Stimulated activated naive B cell treated with anti-CD40 and anti-IgM and Interleukin-4, amounts not matched to agents 10 μg/mL and 1 μg/mL and 100 μg/mL, for 72 hours (primary cell): ENCODE measurements around the gene UGCG.
"Not testable (repeated sequence)": the region's sequence is repeated elsewhere in the genome, so short reads cannot be mapped to it uniquely, and the experiment has no call there.

Source experiments
- ATAC-seq, 2 donors: fragments of 150-1000 bp; cut with Tn5 transposase; replicated peaks; 2 replicates each; pipeline ENCODE4 v1.10.0; 2021; ENCODE audit warnings: moderate library complexity in 1 of 2
- DNase-seq: peaks from one replicate; pipeline ENCODE4 v3.0.0; 2021
- H3K27ac Mint-ChIP-seq: one replicate; pipeline ENCODE4 v1.8.0; 2022; ENCODE audit warnings: mild to moderate bottlenecking, mixed read lengths
- H3K27me3 Mint-ChIP-seq, 2 donors: one replicate each; pipeline ENCODE4 v1.8.0; 2022; ENCODE audit warnings: mixed read lengths in 2 of 2
- H3K36me3 Mint-ChIP-seq, 2 donors: one replicate each; pipeline ENCODE4 v1.8.0; 2022; ENCODE audit warnings: mixed read lengths in 2 of 2, mild to moderate bottlenecking in 1 of 2
- H3K4me1 Mint-ChIP-seq, 2 donors: one replicate each; pipeline ENCODE4 v1.8.0; 2022; ENCODE audit warnings: mixed read lengths in 2 of 2, mild to moderate bottlenecking in 1 of 2
- H3K4me3 Mint-ChIP-seq, 2 donors: one replicate each; pipeline ENCODE4 v1.8.0; 2022; ENCODE audit warnings: mild to moderate bottlenecking in 2 of 2, mixed read lengths in 2 of 2, moderate library complexity in 1 of 2
- H3K9me3 Mint-ChIP-seq, 2 donors: one replicate each; pipeline ENCODE4 v1.8.0; 2022; ENCODE audit warnings: mixed read lengths in 2 of 2, mild to moderate bottlenecking in 1 of 2

Gene UGCG

DNA sequence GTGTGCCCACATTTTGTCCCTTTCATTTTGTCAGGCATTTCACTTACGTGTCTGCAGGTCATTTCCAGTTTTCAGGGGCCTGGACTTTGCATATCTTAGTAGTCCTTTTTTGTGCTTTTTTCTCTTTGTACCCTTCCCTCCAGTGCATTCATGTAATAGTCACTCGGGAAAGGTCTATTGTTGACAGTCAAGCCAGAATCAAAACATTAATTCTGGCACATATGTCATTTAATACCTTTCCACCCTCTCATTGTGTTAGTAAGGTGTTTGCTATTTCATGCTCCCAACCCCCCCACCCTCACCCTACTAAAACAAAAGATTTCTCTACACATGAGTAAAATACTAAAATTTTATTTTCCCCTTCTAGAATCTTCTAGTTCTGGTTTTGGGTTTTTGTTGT is 42.7 kb downstream of the UGCG start:
- H3K36me3 Mint-ChIP-seq = peaks cover 35 to 40% of the 10 kb centered on the region in 2 donors

GRCh38 chr9:111940697-111941096 is 44.1 kb downstream of the UGCG start:
- DNase-seq (no peak), ATAC-seq (no peak)
- Mint-ChIP-seq H3K36me3 (peaks cover 26 to 30% of the 10 kb centered on the region in 2 donors), H3K27ac (peak overlapping the region; percentile 60), H3K27me3 (no peaks in the 10 kb centered on the region), H3K9me3 (peaks cover 0 to 14% of the 10 kb centered on the region in 2 donors), H3K4me1 (peaks cover 45 to 71% of the 10 kb centered on the region in 2 donors), H3K4me3 (no peak overlapping the region)

More for the DNA sequence above, 42.7 kb downstream of the UGCG start:
- DNase-seq (no peak), ATAC-seq (no peak)
- no peaks in the 10 kb centered on the region for H3K27me3 Mint-ChIP-seq
- peak overlapping the region in 1 of 2 donors; percentile 25 for H3K4me3 Mint-ChIP-seq
- H3K27ac Mint-ChIP-seq = peak overlapping the region; percentile 90
- H3K4me1 Mint-ChIP-seq = peaks cover 43 to 61% of the 10 kb centered on the region in 2 donors
- peaks cover 0 to 14% of the 10 kb centered on the region in 2 donors for H3K9me3 Mint-ChIP-seq

DNA sequence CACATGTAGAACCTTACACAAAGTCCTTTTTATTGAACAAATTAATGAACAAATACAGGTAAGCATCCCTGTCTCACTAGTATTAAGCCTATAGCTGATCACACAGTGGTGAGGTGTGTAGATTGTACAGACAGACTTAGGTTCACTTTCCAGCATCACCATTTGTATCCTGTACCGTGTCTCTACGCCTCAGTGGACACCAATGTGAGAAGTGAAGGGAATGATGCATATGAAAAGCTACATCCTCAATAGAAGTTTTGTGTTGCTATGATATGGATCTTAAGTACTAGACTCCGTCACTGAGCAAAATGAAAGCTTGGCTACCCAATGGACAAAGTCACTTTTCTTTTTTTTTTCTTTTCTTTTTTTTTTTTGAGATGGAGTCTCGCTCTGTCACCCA is 46.6 kb downstream of the UGCG start:
- H3K36me3 Mint-ChIP-seq = peaks cover 9% of the 10 kb centered on the region in 2 donors
- H3K4me1 Mint-ChIP-seq = peaks cover 38 to 66% of the 10 kb centered on the region in 2 donors
- peak in 1 of 2 donors; percentile 26 for ATAC-seq
- peak overlapping the region; percentile 38 for H3K27ac Mint-ChIP-seq
- no peaks in the 10 kb centered on the region for H3K27me3 Mint-ChIP-seq
- no peak for DNase-seq
- no peak overlapping the region for H3K4me3 Mint-ChIP-seq
- peaks cover 0 to 5% of the 10 kb centered on the region in 2 donors for H3K9me3 Mint-ChIP-seq

- H3K4me3 Mint-ChIP-seq = no peak overlapping the region
- ATAC-seq (no peak), DNase-seq (no peak)
- H3K27me3 Mint-ChIP-seq = no peaks in the 10 kb centered on the region
- H3K4me1 Mint-ChIP-seq = peaks cover 37 to 65% of the 10 kb centered on the region in 2 donors
- peaks cover 5 to 6% of the 10 kb centered on the region in 2 donors for H3K36me3 Mint-ChIP-seq
- peaks cover 0 to 2% of the 10 kb centered on the region in 2 donors for H3K9me3 Mint-ChIP-seq
- H3K27ac Mint-ChIP-seq = no peak overlapping the region
Observed at GRCh38 chr9:111943746-111944145, 47.1 kb downstream of the UGCG start.

DNA sequence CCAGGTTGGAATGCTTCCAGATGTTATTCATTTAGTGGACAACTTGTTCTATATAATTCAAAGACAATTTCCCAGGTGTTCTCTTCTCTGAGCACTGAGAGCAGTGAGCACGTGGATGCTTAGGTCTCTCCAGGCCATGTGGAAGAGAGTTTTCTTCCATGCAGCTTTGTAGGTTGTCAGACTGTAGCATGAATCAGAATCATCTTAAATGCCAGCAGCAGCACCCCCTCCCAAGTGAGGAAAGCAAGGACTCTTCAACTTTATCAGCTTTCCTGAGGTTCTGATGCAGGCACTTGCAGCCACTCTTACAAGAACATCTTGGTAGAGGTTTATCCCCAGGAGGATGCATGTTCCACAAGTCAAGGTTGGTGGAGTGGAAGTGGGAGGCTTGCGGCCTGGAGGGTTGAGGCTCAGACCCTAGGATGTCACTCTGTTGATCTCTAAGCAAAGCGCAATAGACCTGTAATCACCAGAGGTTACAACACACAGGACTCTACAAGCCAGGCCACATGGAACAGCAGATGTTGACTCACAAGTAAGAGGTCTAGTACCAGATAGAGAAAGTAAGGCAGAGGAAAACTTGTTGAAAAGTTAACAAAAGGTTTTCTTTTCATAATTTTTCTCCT is 47.7 kb downstream of the UGCG start:
- ATAC-seq (peak; percentile 41 to 61), DNase-seq (no peak)
- Mint-ChIP-seq H3K9me3 (no peaks in the 10 kb centered on the region), H3K27ac (peak overlapping the region; percentile 39), H3K36me3 (peaks cover under 1% of the 10 kb centered on the region in 2 donors), H3K27me3 (no peaks in the 10 kb centered on the region), H3K4me1 (peaks cover 35 to 65% of the 10 kb centered on the region in 2 donors), H3K4me3 (peak overlapping the region; percentile 5 to 29)

GRCh38 chr9:111945216-111945615 is 48.6 kb downstream of the UGCG start:
- Mint-ChIP-seq H3K9me3 (no peaks in the 10 kb centered on the region), H3K4me3 (peak overlapping the region; percentile 33 to 62), H3K4me1 (peaks cover 35 to 65% of the 10 kb centered on the region in 2 donors), H3K27me3 (no peaks in the 10 kb centered on the region), H3K36me3 (no peaks in the 10 kb centered on the region), H3K27ac (peak overlapping the region; percentile 56)
- peak; percentile 52 for DNase-seq
- ATAC-seq = peak; percentile 87 to 88

GRCh38 chr9:111948109-111948508 is 51.5 kb downstream of the UGCG start:
- H3K4me3 Mint-ChIP-seq, DNase-seq, H3K27me3 Mint-ChIP-seq, H3K36me3 Mint-ChIP-seq, H3K9me3 Mint-ChIP-seq, H3K27ac Mint-ChIP-seq, ATAC-seq: not testable (repeated sequence)
- peaks cover 28 to 63% of the 10 kb centered on the region in 2 donors for H3K4me1 Mint-ChIP-seq

DNA sequence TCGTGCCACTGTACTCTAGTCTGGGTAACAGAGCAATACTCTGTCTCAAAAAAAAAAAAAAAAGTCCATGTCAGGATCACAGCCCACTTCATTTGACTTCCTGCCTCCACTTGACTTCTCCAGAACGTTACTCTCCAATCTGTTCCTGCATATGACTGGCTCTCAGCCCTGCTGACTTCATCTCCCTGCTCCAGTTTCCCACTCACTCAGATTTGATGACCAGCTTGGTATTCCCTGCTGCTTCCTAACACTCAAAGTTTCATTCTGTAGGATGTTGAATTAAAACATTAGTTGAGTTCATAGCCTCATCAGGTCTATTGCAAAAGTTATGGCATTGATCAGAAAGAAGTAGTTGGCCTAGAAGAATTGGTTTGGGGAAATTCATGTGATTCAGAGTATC is 52.3 kb downstream of the UGCG start:
- Mint-ChIP-seq H3K4me3 (no peak overlapping the region), H3K27me3 (no peaks in the 10 kb centered on the region), H3K36me3 (no peaks in the 10 kb centered on the region), H3K4me1 (peaks cover 29 to 59% of the 10 kb centered on the region in 2 donors), H3K9me3 (no peaks in the 10 kb centered on the region), H3K27ac (no peak overlapping the region)
- DNase-seq (no peak), ATAC-seq (no peak)

DNA sequence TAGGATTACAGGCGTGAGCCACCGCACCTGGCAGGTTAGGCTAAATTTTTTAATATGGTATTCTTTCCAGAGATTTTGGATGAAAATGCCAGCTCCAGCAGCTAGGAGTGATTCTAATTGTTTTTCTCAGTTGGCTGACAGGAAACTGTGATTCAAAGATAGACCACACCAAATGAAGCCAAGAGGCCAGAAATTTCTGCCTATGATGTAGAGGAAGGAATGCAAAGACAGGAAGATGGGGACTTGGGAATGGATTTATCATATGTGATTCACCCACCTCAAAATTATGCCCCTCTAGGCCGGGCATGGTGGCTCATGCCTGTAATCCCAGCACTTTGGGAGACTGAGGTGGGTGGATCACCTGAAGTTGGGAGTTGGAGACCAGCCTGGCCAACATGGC is 53.3 kb downstream of the UGCG start:
- ATAC-seq (no peak), DNase-seq (no peak)
- H3K36me3 Mint-ChIP-seq = no peaks in the 10 kb centered on the region
- no peak overlapping the region for H3K27ac Mint-ChIP-seq
- no peaks in the 10 kb centered on the region for H3K27me3 Mint-ChIP-seq
- H3K4me1 Mint-ChIP-seq = peaks cover 23 to 50% of the 10 kb centered on the region in 2 donors
- H3K4me3 Mint-ChIP-seq = no peak overlapping the region
- no peaks in the 10 kb centered on the region for H3K9me3 Mint-ChIP-seq

GRCh38 chr9:111952559-111952958 is 55.9 kb downstream of the UGCG start:
- no peak overlapping the region for H3K4me3 Mint-ChIP-seq
- no peak overlapping the region for H3K27ac Mint-ChIP-seq

GRCh38 chr9:111953444-111953843 is 56.8 kb downstream of the UGCG start:
- DNase-seq (no peak), ATAC-seq (no peak)
- Mint-ChIP-seq H3K27ac (no peak overlapping the region), H3K4me3 (no peak overlapping the region), H3K9me3 (no peaks in the 10 kb centered on the region), H3K36me3 (no peaks in the 10 kb centered on the region), H3K4me1 (peaks cover 33 to 55% of the 10 kb centered on the region in 2 donors), H3K27me3 (no peaks in the 10 kb centered on the region)

More at GRCh38 chr9:111952559-111952958, 55.9 kb downstream of the UGCG start:
- no peaks in the 10 kb centered on the region for H3K9me3 Mint-ChIP-seq
- ATAC-seq (no peak), DNase-seq (no peak)
- peaks cover 32 to 55% of the 10 kb centered on the region in 2 donors for H3K4me1 Mint-ChIP-seq
- no peaks in the 10 kb centered on the region for H3K27me3 Mint-ChIP-seq
- no peaks in the 10 kb centered on the region for H3K36me3 Mint-ChIP-seq

DNA sequence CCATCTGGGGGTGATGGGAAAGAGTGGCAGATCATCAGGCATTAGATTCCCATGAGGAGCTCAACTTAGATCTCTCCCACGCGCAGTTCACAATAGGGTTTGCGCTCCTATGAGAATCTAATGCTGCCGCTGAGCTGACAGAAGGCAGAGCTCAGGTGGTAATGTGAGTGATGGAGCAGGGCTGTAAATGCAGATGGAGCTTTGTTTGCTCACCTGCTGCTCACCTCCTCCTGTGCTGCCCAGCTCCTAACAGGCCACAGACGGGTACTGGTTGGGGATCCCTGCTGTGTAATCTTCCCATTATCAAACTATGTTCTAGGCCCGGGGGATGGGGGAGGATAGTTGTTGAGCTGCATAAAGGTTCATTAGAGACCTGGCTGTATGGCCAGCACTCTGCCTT is 58.4 kb downstream of the UGCG start:
- ATAC-seq (no peak), DNase-seq (no peak)
- Mint-ChIP-seq H3K27me3 (no peaks in the 10 kb centered on the region), H3K36me3 (no peaks in the 10 kb centered on the region), H3K4me1 (peaks cover 38 to 56% of the 10 kb centered on the region in 2 donors), H3K27ac (no peak overlapping the region), H3K9me3 (no peaks in the 10 kb centered on the region), H3K4me3 (no peak overlapping the region)

DNA sequence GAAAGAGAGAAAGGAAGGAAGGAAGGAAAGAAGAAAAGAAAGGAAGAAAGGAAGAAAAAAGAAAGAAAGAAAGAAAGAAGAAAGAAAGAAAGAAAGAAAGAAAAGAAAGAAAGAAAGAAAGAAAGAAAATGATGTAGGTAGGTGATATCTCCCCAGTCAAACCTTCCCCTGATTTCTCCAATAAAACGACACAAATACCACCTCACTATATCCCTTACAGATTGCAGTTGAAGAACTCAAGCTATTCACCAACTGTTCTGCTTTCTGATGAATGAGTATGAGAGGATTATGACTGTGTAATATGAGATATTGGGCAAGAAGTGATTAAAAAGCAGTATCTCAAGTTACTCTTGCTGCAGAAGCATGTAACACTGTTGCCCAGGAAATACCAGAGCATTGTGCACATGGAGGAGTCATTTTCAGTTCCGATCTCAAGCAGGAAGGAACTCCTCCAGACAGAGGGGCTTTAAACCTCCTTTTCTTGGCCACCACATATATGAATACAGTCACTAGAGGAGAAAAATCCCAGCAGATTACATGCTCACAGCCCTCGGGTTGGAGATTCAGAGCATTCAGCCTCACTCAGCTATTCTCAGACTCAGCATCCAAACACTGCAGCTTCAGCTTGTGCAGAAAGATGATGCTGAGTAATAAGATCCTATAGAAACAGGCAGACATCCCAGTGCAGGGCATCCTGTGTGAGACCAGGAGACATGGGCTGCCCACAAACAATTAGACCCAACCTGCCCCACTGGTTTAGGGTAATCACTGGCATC is 61.4 kb downstream of the UGCG start:
- Mint-ChIP-seq H3K4me1 (peaks cover 38 to 47% of the 10 kb centered on the region in 2 donors), H3K9me3 (peaks cover 0 to 2% of the 10 kb centered on the region in 2 donors), H3K27me3 (no peaks in the 10 kb centered on the region), H3K36me3 (peaks cover 0 to 3% of the 10 kb centered on the region in 2 donors), H3K27ac (peak overlapping the region; percentile 43), H3K4me3 (peak overlapping the region; percentile 46 to 77)
- ATAC-seq (peak; percentile 76 to 77), DNase-seq (no peak)

- DNase-seq = no peak
- H3K4me1 Mint-ChIP-seq = peaks cover 35 to 49% of the 10 kb centered on the region in 2 donors
- H3K27ac Mint-ChIP-seq = no peak overlapping the region
- no peaks in the 10 kb centered on the region for H3K27me3 Mint-ChIP-seq
- H3K36me3 Mint-ChIP-seq = peaks cover 0 to 3% of the 10 kb centered on the region in 2 donors
- ATAC-seq = no peak
- no peak overlapping the region for H3K4me3 Mint-ChIP-seq
- peaks cover 0 to 2% of the 10 kb centered on the region in 2 donors for H3K9me3 Mint-ChIP-seq
Observed at GRCh38 chr9:111959468-111960359, 63.1 kb downstream of the UGCG start.
